IPS DF 6.9 (cell line): ENCODE data around the gene TAOK3.

Experiments used
- DNase-seq: peaks from one replicate; pipeline ENCODE4 v3.0.0-alpha.2; 2013; ENCODE audit warnings: low read depth, low spot score
- H3K27ac ChIP-seq: one replicate; pipeline ENCODE4 v1.5.1; 2013; ENCODE audit warnings: low read length, control low read depth
- H3K27me3 ChIP-seq: 2 replicates; pipeline ENCODE4 v1.6.1; 2013; ENCODE audit warnings: mild to moderate bottlenecking, low read length; ENCODE audit not compliant: control insufficient read depth, insufficient read depth
- H3K36me3 ChIP-seq: 2 replicates; pipeline ENCODE4 v1.6.1; 2013; ENCODE audit warnings: low read length; ENCODE audit not compliant: control insufficient read depth, insufficient read depth
- H3K4me1 ChIP-seq: 2 replicates; pipeline ENCODE4 v1.6.1; 2013; ENCODE audit warnings: low read length; ENCODE audit not compliant: control insufficient read depth, insufficient read depth
- H3K4me3 ChIP-seq: 2 replicates; pipeline ENCODE4 v1.5.1; 2013; ENCODE audit warnings: mild to moderate bottlenecking, low read length
- H3K9me3 ChIP-seq: 2 replicates; pipeline ENCODE4 v1.6.1; 2013; ENCODE audit warnings: low read length, inconsistent platforms; ENCODE audit not compliant: control insufficient read depth, insufficient read depth
- WGBS: extraction: QIAGEN DNeasy Blood & Tissue Kit; methylation state at CpG from one replicate; pipeline ENCODE4 v1.1.7; 2013; ENCODE audit warnings: mixed read lengths, missing lambda C conversion rate; ENCODE audit not compliant: insufficient read length, insufficient coverage; 5-methylcytosine and 5-hydroxymethylcytosine counted together

Gene TAOK3

DNA sequence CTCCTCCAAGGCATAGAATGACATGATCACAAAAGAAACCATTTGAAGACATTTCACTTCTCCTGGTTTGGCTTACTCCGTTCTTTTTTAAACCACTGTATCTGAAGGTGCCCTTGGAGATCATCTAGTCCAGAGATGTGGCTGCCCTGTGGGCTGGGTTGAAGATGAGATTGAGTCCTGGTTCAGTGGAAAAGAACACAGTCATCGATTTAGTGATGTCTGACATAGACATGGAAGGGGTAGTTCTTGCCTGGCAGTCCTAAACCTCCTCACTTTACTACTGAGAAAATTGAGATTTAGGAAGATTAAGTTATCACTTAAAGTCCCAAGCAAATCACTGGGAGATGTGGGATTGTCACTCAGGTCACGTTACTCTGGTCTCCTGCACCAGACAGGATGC lies 271.7 kb downstream of the TAOK3 start:
- Histone ChIP-seq H3K36me3 (no peaks in the 10 kb centered on the region), H3K9me3 (no peaks in the 10 kb centered on the region), H3K27me3 (no peaks in the 10 kb centered on the region), H3K4me3 (no peak overlapping the region), H3K27ac (no peak overlapping the region), H3K4me1 (peaks cover 5% of the 10 kb centered on the region; the same call in 1 of the 2 replicates)
- no CpG with 5 or more reads among the region's 3 CpGs for WGBS
- DNase-seq = no peak
